ENCODE measurements around the gene GALM. TPM values are rescaled to one million over a fixed set of nuclear protein-coding genes. Genes with fewer than 3 reads are reported as not detected.

Gene GALM
- total and polyA plus RNA-seq, 2 of the 13 experiments (the other 11 are each of a cell fraction or from before 2014, with no cell fraction given), result 65.5 to 90.0 TPM

DNA sequence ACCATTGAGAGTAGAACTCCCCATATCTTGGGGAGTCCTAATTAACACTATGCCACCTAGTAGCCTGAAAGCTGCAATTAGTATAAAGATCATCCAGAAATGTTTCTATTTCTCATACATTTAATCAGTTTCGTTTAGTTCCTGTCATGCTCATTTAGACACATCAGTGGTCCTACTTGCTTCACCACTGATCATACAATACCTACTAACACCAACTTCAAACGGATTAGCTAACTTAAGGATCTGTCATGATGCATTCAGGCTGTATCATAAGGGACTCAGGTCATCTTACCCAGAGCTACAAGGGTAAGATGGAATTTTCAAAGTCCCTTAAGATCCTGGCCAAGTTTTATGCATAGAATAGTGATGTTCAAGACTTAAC is 78.5 kb downstream of the GALM start:
- Histone ChIP-seq H3K4me1 (ENCODE audit: insufficient read depth, low read length) (peaks cover 90% of the 10 kb centered on the region), H3K4me2 (ENCODE audit: low read depth, low read length) (no peak overlapping the region), H3K9me3 (ENCODE audit: low read length) (no peaks in the 10 kb centered on the region), H3K27me3 (ENCODE audit: control insufficient read depth in 1 of 2, insufficient read depth in 2 of 2, low read length in 2 of 2) (no peaks in the 10 kb centered on the region), H2AFZ (ENCODE audit: low read length) (no peak overlapping the region), H3K9ac (ENCODE audit: insufficient read depth, low read depth, low read length) (no peak overlapping the region), H3K79me2 (ENCODE audit: insufficient read depth, low read length) (peaks cover 53% of the 10 kb centered on the region), H3K36me3 (replicated peaks in 1 of 2; ENCODE audit: control insufficient read depth in 1 of 2, insufficient read depth in 2 of 2, low read length in 2 of 2) (peaks cover 17 to 53% of the 10 kb centered on the region in 2 experiments), H3K4me3 (replicated peaks in 1 of 3; ENCODE audit: insufficient read depth in 1 of 3, low read depth in 2 of 3, low read length in 3 of 3) (no peak overlapping the region), H4K20me1 (ENCODE audit: insufficient read depth, low read length) (peaks cover 71% of the 10 kb centered on the region), H3K27ac (ENCODE audit: extremely low read length, insufficient read depth, low read length) (no peak overlapping the region)
- CTCF ChIA-PET (ENCODE audit: low intra/inter-chr PET ratio, low total read pairs), result no interaction called here
- FAIRE-seq (no peak), DNase-seq (ENCODE audit: low spot score) (no peak), ATAC-seq (no peak)
- no TSS peak for BruUV-seq (replicated peaks)
- in situ Hi-C loops (cut with HindIII; ENCODE audit: extremely low pct_ligation_motif_present, low pct_unique_long_range_greater_than_20kb), result loop anchor here (25.0 kb wide), 1 partner anchor 432 kb away; no protein-coding TSS in a partner anchor
- WGBS (ENCODE audit: low lambda C conversion rate), result 81% methylated on average over 2 of the region's 2 CpGs
- intact Hi-C loops (cut with micrococcal nuclease; ENCODE audit: unreplicated experiment), result loop anchor here (5.0 to 10.0 kb wide), 2 partner anchors 90 to 427 kb away; no protein-coding TSS in a partner anchor
- POLR2A ChIA-PET, result interaction anchor here (1.2 to 2.4 kb wide), 3 partner anchors 10 to 202 kb away, joined by 3 to 16 read pairs (median 4); no protein-coding TSS in a partner anchor
- TF ChIP-seq ZNF224 (CRISPR knock-in tag; IDR thresholded peaks at IDR 0.05) (no peak), STAG1 (CRISPR knock-in tag; IDR thresholded peaks at IDR 0.05) (no peak), IRF2 (CRISPR knock-in tag; IDR thresholded peaks at IDR 0.05) (no peak), POLR2AphosphoS2 (IDR thresholded peaks at IDR 0.05; ENCODE audit: low read depth, low read length) (0 out of 2 replicates have a peak, but pooled peaks have one; percentile 31), ZNF136 (CRISPR knock-in tag; IDR thresholded peaks at IDR 0.05; ENCODE audit: low read depth) (no peak), POLR2G (IDR thresholded peaks at IDR 0.05; ENCODE audit: low read depth, low read length) (0 out of 2 replicates have a peak, but pooled peaks have one; percentile 5), BRF2 (CRISPR knock-in tag; IDR thresholded peaks at IDR 0.05) (no peak), RBFOX2 (IDR thresholded peaks at IDR 0.05; ENCODE audit: low read depth, low read length) (peak; percentile 59; the same call in 1 of the 2 replicates), ZNF572 (CRISPR knock-in tag; IDR thresholded peaks at IDR 0.05) (no peak), SRY (CRISPR knock-in tag; IDR thresholded peaks at IDR 0.05) (no peak), RBM22 (optimal IDR thresholded peaks at IDR 0.05; ENCODE audit: low read length) (peak; percentile 55), ZNF12 (CRISPR knock-in tag; IDR thresholded peaks at IDR 0.05) (no peak), MBNL3 (CRISPR knock-in tag; conservative IDR thresholded peaks at IDR 0.05) (no peak), HCFC1 (IDR thresholded peaks at IDR 0.05; ENCODE audit: low read depth, low read length) (no peak), ARID5B (CRISPR knock-in tag; IDR thresholded peaks at IDR 0.05) (no peak)
- TF ChIP-seq, protein P1, sequence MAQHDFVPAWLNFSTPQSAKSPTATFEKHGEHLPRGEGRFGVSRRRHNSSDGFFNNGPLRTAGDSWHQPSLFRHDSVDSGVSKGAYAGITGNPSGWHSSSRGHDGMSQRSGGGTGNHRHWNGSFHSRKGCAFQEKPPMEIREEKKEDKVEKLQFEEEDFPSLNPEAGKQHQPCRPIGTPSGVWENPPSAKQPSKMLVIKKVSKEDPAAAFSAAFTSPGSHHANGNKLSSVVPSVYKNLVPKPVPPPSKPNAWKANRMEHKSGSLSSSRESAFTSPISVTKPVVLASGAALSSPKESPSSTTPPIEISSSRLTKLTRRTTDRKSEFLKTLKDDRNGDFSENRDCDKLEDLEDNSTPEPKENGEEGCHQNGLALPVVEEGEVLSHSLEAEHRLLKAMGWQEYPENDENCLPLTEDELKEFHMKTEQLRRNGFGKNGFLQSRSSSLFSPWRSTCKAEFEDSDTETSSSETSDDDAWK (CRISPR knock-in tag; IDR thresholded peaks at IDR 0.05), result no peak
- TF ChIP-seq, protein P2, sequence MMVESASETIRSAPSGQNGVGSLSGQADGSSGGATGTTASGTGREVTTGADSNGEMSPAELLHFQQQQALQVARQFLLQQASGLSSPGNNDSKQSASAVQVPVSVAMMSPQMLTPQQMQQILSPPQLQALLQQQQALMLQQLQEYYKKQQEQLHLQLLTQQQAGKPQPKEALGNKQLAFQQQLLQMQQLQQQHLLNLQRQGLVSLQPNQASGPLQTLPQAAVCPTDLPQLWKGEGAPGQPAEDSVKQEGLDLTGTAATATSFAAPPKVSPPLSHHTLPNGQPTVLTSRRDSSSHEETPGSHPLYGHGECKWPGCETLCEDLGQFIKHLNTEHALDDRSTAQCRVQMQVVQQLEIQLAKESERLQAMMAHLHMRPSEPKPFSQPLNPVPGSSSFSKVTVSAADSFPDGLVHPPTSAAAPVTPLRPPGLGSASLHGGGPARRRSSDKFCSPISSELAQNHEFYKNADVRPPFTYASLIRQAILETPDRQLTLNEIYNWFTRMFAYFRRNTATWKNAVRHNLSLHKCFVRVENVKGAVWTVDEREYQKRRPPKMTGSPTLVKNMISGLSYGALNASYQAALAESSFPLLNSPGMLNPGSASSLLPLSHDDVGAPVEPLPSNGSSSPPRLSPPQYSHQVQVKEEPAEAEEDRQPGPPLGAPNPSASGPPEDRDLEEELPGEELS (CRISPR knock-in tag; IDR thresholded peaks at IDR 0.05), result no peak

All from HepG2 (cell line).